Nephron (organoid): ENCODE data around the gene PRAME.

ENCODE experiments used
- H3K27ac Mint-ChIP-seq, 3 experiments: 2 replicates each; pipeline ENCODE4 v1.8.0; 2020; ENCODE audit warnings: mixed read lengths in 3 of 3, mild to moderate bottlenecking in 2 of 3, moderate library complexity in 1 of 3
- H3K27me3 Mint-ChIP-seq: 2 replicates; pipeline ENCODE4 v1.8.0; 2021; ENCODE audit warnings: low read depth, mild to moderate bottlenecking, moderate library complexity, mixed read lengths
- H3K36me3 Mint-ChIP-seq: 2 replicates; pipeline ENCODE4 v1.8.0; 2020; ENCODE audit warnings: low read depth, mixed read lengths
- H3K4me1 Mint-ChIP-seq: 2 replicates; pipeline ENCODE4 v1.8.0; 2020; ENCODE audit warnings: mixed read lengths
- H3K4me3 Mint-ChIP-seq, 3 experiments: 2 replicates each; pipeline ENCODE4 v1.8.0; 2020; ENCODE audit warnings: mild to moderate bottlenecking in 3 of 3, mixed read lengths in 3 of 3, moderate library complexity in 2 of 3
- H3K9me3 Mint-ChIP-seq: 2 replicates; pipeline ENCODE4 v1.8.0; 2020; ENCODE audit warnings: mixed read lengths
- TF ChIP-seq, protein P1 (sequence below), 3 experiments: fragments of 200-600 bp; sonication (generic); IDR thresholded peaks; one replicate each; pipeline ENCODE4 v1.5.0; 2021; ENCODE audit warnings: antibody characterized with exemption in 3 of 3; ENCODE audit not compliant: unreplicated experiment in 3 of 3

The PRAME gene

DNA sequence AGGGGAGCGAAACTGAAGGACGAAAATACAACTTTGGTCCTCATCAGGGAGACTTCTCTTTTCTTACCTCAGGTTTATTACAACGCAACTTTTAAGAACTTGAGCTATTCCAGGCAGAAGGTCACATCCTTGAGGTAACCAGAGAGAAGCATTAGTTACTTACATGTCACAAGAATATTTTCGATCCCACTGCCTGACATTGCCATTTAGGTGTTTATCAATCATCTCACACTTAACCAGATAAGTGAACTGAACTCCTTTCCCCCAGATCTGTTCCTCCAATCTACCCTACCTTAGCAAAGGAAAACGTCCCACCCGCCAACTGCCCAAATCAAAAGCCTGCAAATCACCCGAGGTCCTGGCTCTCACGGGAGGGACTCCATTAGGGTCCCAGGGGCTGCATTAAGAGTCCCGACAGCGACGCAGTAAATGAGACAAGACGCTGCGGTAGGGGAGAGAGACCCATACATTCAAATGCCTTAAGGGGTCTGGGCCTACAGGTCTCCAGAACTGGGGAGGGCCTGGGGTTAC, 51.3 kb downstream of the PRAME start:
- Mint-ChIP-seq H3K27ac (peak overlapping the region; percentile 5 to 45 (median 13)), H3K4me3 (peak overlapping the region; percentile 89 to 93 (median 93)), H3K27me3 (peaks cover 11% of the 10 kb centered on the region), H3K9me3 (peaks cover 9% of the 10 kb centered on the region), H3K36me3 (peaks cover 45% of the 10 kb centered on the region), H3K4me1 (peaks cover 24% of the 10 kb centered on the region)
- TF ChIP-seq, protein P1, sequence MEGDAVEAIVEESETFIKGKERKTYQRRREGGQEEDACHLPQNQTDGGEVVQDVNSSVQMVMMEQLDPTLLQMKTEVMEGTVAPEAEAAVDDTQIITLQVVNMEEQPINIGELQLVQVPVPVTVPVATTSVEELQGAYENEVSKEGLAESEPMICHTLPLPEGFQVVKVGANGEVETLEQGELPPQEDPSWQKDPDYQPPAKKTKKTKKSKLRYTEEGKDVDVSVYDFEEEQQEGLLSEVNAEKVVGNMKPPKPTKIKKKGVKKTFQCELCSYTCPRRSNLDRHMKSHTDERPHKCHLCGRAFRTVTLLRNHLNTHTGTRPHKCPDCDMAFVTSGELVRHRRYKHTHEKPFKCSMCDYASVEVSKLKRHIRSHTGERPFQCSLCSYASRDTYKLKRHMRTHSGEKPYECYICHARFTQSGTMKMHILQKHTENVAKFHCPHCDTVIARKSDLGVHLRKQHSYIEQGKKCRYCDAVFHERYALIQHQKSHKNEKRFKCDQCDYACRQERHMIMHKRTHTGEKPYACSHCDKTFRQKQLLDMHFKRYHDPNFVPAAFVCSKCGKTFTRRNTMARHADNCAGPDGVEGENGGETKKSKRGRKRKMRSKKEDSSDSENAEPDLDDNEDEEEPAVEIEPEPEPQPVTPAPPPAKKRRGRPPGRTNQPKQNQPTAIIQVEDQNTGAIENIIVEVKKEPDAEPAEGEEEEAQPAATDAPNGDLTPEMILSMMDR (IDR thresholded peaks at IDR 0.05; ENCODE audit: unreplicated experiment in 3 of 3): no peak

DNA sequence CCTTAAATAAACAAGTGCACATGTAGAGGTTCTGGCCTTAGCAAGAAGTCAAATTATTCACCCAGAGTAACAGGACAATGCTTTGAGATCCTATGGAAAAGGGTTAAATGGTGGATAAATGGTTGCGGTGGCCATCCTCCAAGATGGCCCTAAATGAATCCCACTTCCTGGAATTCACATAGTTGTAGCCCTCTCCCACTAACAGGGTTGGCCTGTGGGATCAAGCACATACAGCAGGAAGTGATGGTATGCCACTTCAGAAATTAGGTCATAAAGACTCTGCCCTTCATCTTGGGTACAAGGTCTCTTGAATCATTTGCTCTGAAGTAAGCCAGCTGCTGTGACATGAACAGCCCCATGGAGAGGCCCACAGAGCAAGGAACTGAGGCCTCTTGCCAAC, 52.3 kb downstream of the PRAME start:
- Mint-ChIP-seq H3K9me3 (peaks cover 9% of the 10 kb centered on the region), H3K27me3 (peaks cover 4% of the 10 kb centered on the region), H3K4me1 (peaks cover 16% of the 10 kb centered on the region), H3K36me3 (peaks cover 56% of the 10 kb centered on the region), H3K27ac (no peak overlapping the region), H3K4me3 (peak overlapping the region; percentile 89 to 93 (median 93))
- TF ChIP-seq, protein P1 (IDR thresholded peaks at IDR 0.05; ENCODE audit: unreplicated experiment in 3 of 3): no peak

DNA sequence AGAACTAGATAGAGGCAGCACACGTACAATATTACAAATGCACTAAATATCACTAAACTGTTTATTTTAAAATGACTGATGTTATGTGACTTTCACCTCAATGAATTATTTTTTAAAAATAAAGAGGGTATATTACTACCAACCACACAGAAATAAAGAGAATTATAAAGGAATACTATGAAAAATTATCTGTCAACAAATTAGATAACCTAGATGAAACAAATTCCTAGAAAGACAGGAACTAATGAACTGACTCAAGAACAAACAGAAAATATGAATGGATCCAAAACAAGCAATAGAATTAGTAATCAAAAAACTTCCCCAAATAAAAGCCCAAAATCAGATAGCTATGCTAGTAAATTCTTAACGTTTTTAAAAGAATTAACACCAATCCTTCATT, 60.8 kb downstream of the PRAME start:
- H3K27me3 Mint-ChIP-seq: no peaks in the 10 kb centered on the region
- H3K36me3 Mint-ChIP-seq: peaks cover 69% of the 10 kb centered on the region
- H3K9me3 Mint-ChIP-seq: no peaks in the 10 kb centered on the region
- no peak overlapping the region for H3K4me3 Mint-ChIP-seq
- no peaks in the 10 kb centered on the region for H3K4me1 Mint-ChIP-seq
- TF ChIP-seq, protein P1 (IDR thresholded peaks at IDR 0.05; ENCODE audit: unreplicated experiment in 3 of 3): no peak
- H3K27ac Mint-ChIP-seq: no peak overlapping the region
